GM19397 (cell line): ENCODE results near the gene ZNF483.
"Not testable (repeated sequence)": the region's sequence is repeated elsewhere in the genome, so short reads cannot be mapped to it uniquely, and the experiment has no call there.

Experiments used
- ATAC-seq: cut with Tn5 transposase; IDR thresholded peaks from one replicate; pipeline ENCODE4 v1.9.1; 2021; ENCODE audit warnings: mild to moderate bottlenecking, moderate library complexity; ENCODE audit not compliant: unreplicated experiment

The ZNF483 gene

GRCh38 chr9:111610149-111610548, 85.2 kb downstream of the ZNF483 start:
- ATAC-seq: no peak

- no peak for ATAC-seq
Measured at GRCh38 chr9:111610845-111611244, 85.9 kb downstream of the ZNF483 start.

GRCh38 chr9:111613436-111614040, 88.6 kb downstream of the ZNF483 start:
- ATAC-seq: no peak

- ATAC-seq: no peak
Measured at GRCh38 chr9:111615928-111616327, 90.9 kb downstream of the ZNF483 start.

GRCh38 chr9:111617349-111617748, 92.4 kb downstream of the ZNF483 start:
- not testable (repeated sequence) for ATAC-seq

GRCh38 chr9:111621895-111622480, 97.0 kb downstream of the ZNF483 start:
- no peak for ATAC-seq

GRCh38 chr9:111622626-111623025, 97.6 kb downstream of the ZNF483 start:
- no peak for ATAC-seq
